ENCODE measurements around the gene BCL2L13.

GRCh38 chr22:17738386-17739128, 100.0 kb downstream of the BCL2L13 start:
- TF ChIP-seq CTCF (IDR thresholded peaks at IDR 0.05), result no peak
- TF ChIP-seq POLR2A (IDR thresholded peaks at IDR 0.05), result no peak
